Endothelial cell of umbilical vein (primary cell): ENCODE results near the gene SLC44A3. TPM values are rescaled to one million over a fixed set of nuclear protein-coding genes. Genes with fewer than 3 reads are reported as not detected.

Source experiments
- BruUV-seq: library from RNA; stranded (reverse); fragments of 400-500 nt; replicated peaks from 2 replicates; lab custom pipeline; 2021; lab: Mats Ljungman, UMichigan
- CTCF ChIA-PET: fragments of 300-600, 350-600 bp; sonication (Branson Sonifier 250); formaldehyde crosslinking; loops from one replicate; lab custom pipeline; 2021; ENCODE audit warnings: antibody characterized with exemption, inconsistent platforms; lab: Charles Lee
- POLR2A ChIA-PET: fragments of 300-600, 350-600 bp; sonication (Branson Sonifier 250); formaldehyde crosslinking; loops from one replicate; lab custom pipeline; 2021; ENCODE audit warnings: antibody characterized with exemption, inconsistent platforms; lab: Charles Lee
- DNase-seq: peaks from one replicate; pipeline ENCODE4 v3.0.0-alpha.2; 2011; ENCODE audit warnings: low read depth, low spot score
- FAIRE-seq: peaks from 2 replicates; lab custom pipeline; 2011; peaks lifted over from hg19 to GRCh38; lab: Jason Lieb, UNC
- H2AFZ ChIP-seq: 2 replicates; pipeline ENCODE4 v1.6.0; 2012; ENCODE audit warnings: low read depth, low read length, control low read depth, inconsistent platforms
- H3K27ac ChIP-seq: 2 replicates; pipeline ENCODE4 v1.5.1; 2011; ENCODE audit warnings: low read depth, mild to moderate bottlenecking, control low read depth, low read length, moderate library complexity; ENCODE audit not compliant: insufficient read depth
- H3K27me3 ChIP-seq, 2 experiments: 2 replicates each; pipeline versions ENCODE4 v1.6.0 to v1.6.1; 2011; ENCODE audit warnings: low read length in 2 of 2, mixed read lengths in 1 of 2; ENCODE audit not compliant: control insufficient read depth in 2 of 2, insufficient read depth in 2 of 2
- H3K36me3 ChIP-seq, 2 experiments: 2 replicates in 1 of 2; 3 replicates in 1 of 2; pipeline ENCODE4 v1.5.1; 2011; ENCODE audit warnings: low read length in 2 of 2, mild to moderate bottlenecking in 1 of 2, moderate library complexity in 1 of 2; ENCODE audit not compliant: control insufficient read depth in 2 of 2, insufficient read depth in 2 of 2; ENCODE audit errors: extremely low read depth in 1 of 2
- H3K4me1 ChIP-seq: 3 replicates; pipeline ENCODE4 v1.5.1; 2011; ENCODE audit warnings: mild to moderate bottlenecking, low read length; ENCODE audit not compliant: control insufficient read depth, insufficient read depth; ENCODE audit errors: extremely low read depth
- H3K4me2 ChIP-seq: 2 replicates; pipeline ENCODE4 v1.6.1; 2011; ENCODE audit warnings: low read length, control low read depth, mixed read lengths; ENCODE audit not compliant: insufficient read depth
- H3K4me3 ChIP-seq, 3 experiments: fragments of 200-600 bp in 1 of 3; sonication (generic), shearing (Covaris generic) in 1 of 3; replicated peaks in 1 of 3; 2 replicates each; pipeline ENCODE4 v1.5.1; 2011 to 2016; ENCODE audit warnings: control low read depth in 3 of 3, low read length in 3 of 3, mild to moderate bottlenecking in 2 of 3, inconsistent platforms in 1 of 3, low read depth in 1 of 3, moderate library complexity in 1 of 3; ENCODE audit not compliant: insufficient read depth in 1 of 3
- H3K79me2 ChIP-seq: 2 replicates; pipeline ENCODE4 v1.6.0; 2012; ENCODE audit warnings: low read length, inconsistent platforms; ENCODE audit not compliant: control insufficient read depth, insufficient read depth
- H3K9ac ChIP-seq: replicated peaks from 2 replicates; pipeline ENCODE3; 2011; ENCODE audit warnings: low read length, control low read depth; ENCODE audit not compliant: insufficient read depth; ENCODE audit errors: extremely low read depth
- H3K9me1 ChIP-seq: replicated peaks from 3 replicates; pipeline ENCODE4 v1.6.0; 2011; ENCODE audit warnings: mild to moderate bottlenecking, low read length; ENCODE audit not compliant: control insufficient read depth, insufficient read depth; ENCODE audit errors: extremely low read depth
- H3K9me3 ChIP-seq: replicated peaks from 2 replicates; pipeline ENCODE4 v1.5.1; 2012; ENCODE audit warnings: low read length, inconsistent platforms; ENCODE audit not compliant: control insufficient read depth, insufficient read depth
- H4K20me1 ChIP-seq: replicated peaks from 2 replicates; pipeline ENCODE3; 2011; ENCODE audit warnings: mild to moderate bottlenecking, low read length; ENCODE audit not compliant: control insufficient read depth, insufficient read depth; ENCODE audit errors: extremely low read depth
- EZH2 ChIP-seq: IDR thresholded peaks from 2 replicates; pipeline ENCODE4 v1.6.1; 2012; ENCODE audit warnings: borderline replicate concordance, low read depth, mild to moderate bottlenecking, moderate library complexity, low read length, inconsistent platforms; ENCODE audit not compliant: severe bottlenecking
- FOS ChIP-seq: IDR thresholded peaks from 2 replicates; pipeline ENCODE4 v1.6.1; 2011; ENCODE audit warnings: mild to moderate bottlenecking, low read length, moderate library complexity, borderline replicate concordance; ENCODE audit not compliant: insufficient read depth
- GATA2 ChIP-seq: IDR thresholded peaks from 2 replicates; pipeline ENCODE4 v1.7.0; 2011; ENCODE audit warnings: low read depth, mild to moderate bottlenecking, moderate library complexity, mixed read lengths, low read length; ENCODE audit not compliant: insufficient read length, insufficient read depth
- JUN ChIP-seq: IDR thresholded peaks from 2 replicates; pipeline ENCODE4 v1.6.1; 2011; ENCODE audit warnings: borderline replicate concordance, low read depth; ENCODE audit not compliant: insufficient read length, insufficient read depth
- MYC ChIP-seq: IDR thresholded peaks from one replicate; pipeline ENCODE4 v1.6.1; 2011; ENCODE audit warnings: mild to moderate bottlenecking, low read depth, low read length
- POLR2A ChIP-seq: IDR thresholded peaks from 2 replicates; pipeline ENCODE4 v1.6.1; 2012; ENCODE audit warnings: low read depth, mild to moderate bottlenecking, control low read depth, low read length
- POLR2AphosphoS5 ChIP-seq: IDR thresholded peaks from 2 replicates; pipeline ENCODE4 v1.6.1; 2012; ENCODE audit warnings: low read depth, mild to moderate bottlenecking, control low read depth, low read length, moderate library complexity; ENCODE audit not compliant: insufficient read depth
- dilution Hi-C: fragments of 300-500 bp; cut with MboI; formaldehyde crosslinking; loops from one replicate; pipeline ENCODE4 v1.15.0; 2019; ENCODE audit warnings: low sequenced_read_pairs; ENCODE audit not compliant: extremely low pct_ligation_motif_present
- intact Hi-C: fragments of 100-400 bp; cut with micrococcal nuclease; formaldehyde crosslinking; loops from one replicate; pipeline ENCODE4 v1.10.0; 2022
- polyA plus RNA-seq, 4 experiments: library from polyadenylated mRNA; depleted of rRNA in 3 of 4; stranded (reverse) in 3 of 4; unstranded in 1 of 4; fragments of >200 nt; gene quantifications; 2 replicates each; pipeline versions ENCODE4 v1.2.1 to v1.2.3, GENCODE V29; 2011 to 2012; ENCODE audit warnings: missing spikeins in 1 of 4
- total RNA-seq: library from RNA; stranded (reverse); gene quantifications from 2 replicates; pipeline ENCODE4 v1.2.3, GENCODE V29; 2021
- TF ChIP-seq, protein P1 (sequence below), 2 donors: IDR thresholded peaks; 1 replicate in 1 of 2; 2 replicates in 1 of 2; pipeline ENCODE4 v1.5.1; 2011; ENCODE audit warnings: low read length in 2 of 2, mild to moderate bottlenecking in 2 of 2, moderate library complexity in 2 of 2, control low read depth in 1 of 2, inconsistent platforms in 1 of 2, low read depth in 1 of 2; ENCODE audit not compliant: insufficient read depth in 1 of 2; ENCODE audit errors: extremely low read depth in 1 of 2
- TF ChIP-seq, protein P2 (sequence below): IDR thresholded peaks from 2 replicates; pipeline ENCODE4 v1.6.1; 2011; ENCODE audit not compliant: insufficient read depth, insufficient read length

The SLC44A3 gene
- total and polyA plus RNA-seq, 2 donors (not counting 3 experiments of a cell fraction or from before 2014, with no cell fraction given), result 0.29 to 0.42 TPM

DNA sequence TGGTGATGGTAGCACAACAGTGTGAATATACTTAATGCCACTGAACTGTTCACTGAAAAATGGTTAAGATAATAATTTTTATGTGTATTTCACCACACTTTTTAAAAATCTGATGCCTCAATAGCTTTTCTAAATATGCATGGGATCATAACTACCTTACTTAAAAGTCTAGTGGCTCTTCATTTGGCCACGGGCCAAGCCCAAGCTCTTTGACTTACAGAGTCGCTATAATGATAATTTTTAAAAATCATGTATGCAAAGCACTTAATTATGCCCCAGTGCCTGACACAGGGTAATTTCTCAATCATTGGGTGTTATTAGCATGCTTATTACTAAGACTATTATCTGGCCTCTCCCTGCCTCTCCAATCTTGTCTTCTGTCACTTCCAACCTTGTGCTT lies 114.4 kb downstream of the SLC44A3 start:
- Histone ChIP-seq H3K79me2 (no peaks in the 10 kb centered on the region), H3K27me3 (no peaks in the 10 kb centered on the region), H4K20me1 (no peaks in the 10 kb centered on the region), H3K36me3 (no peaks in the 10 kb centered on the region), H3K4me1 (peaks cover 36% of the 10 kb centered on the region), H3K9ac (no peak overlapping the region), H3K9me3 (no peaks in the 10 kb centered on the region), H3K27ac (no peak overlapping the region), H3K9me1 (no peaks in the 10 kb centered on the region), H3K4me2 (no peak overlapping the region), H2AFZ (no peak overlapping the region), H3K4me3 (no peak overlapping the region)
- no TSS peak for BruUV-seq
- dilution Hi-C loops, result no loop called here
- FAIRE-seq, result no peak
- DNase-seq, result no peak
- ChIA-PET POLR2A (no interaction called here), CTCF (interaction anchor here (4.0 kb wide), 1 partner anchor 107 kb away, joined by 35 read pairs; no protein-coding TSS in a partner anchor)
- intact Hi-C loops, result no loop called here
- TF ChIP-seq POLR2AphosphoS5, result no peak
- TF ChIP-seq, protein P1, sequence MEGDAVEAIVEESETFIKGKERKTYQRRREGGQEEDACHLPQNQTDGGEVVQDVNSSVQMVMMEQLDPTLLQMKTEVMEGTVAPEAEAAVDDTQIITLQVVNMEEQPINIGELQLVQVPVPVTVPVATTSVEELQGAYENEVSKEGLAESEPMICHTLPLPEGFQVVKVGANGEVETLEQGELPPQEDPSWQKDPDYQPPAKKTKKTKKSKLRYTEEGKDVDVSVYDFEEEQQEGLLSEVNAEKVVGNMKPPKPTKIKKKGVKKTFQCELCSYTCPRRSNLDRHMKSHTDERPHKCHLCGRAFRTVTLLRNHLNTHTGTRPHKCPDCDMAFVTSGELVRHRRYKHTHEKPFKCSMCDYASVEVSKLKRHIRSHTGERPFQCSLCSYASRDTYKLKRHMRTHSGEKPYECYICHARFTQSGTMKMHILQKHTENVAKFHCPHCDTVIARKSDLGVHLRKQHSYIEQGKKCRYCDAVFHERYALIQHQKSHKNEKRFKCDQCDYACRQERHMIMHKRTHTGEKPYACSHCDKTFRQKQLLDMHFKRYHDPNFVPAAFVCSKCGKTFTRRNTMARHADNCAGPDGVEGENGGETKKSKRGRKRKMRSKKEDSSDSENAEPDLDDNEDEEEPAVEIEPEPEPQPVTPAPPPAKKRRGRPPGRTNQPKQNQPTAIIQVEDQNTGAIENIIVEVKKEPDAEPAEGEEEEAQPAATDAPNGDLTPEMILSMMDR (IDR thresholded peaks at IDR 0.05; ENCODE audit: extremely low read depth in 1 of 2, insufficient read depth in 1 of 2, low read depth in 1 of 2, low read length in 2 of 2), result no peak
- no peak for TF ChIP-seq FOS

- peak overlapping the region; percentile 89 for H3K4me2 ChIP-seq
- no peak overlapping the region for H2AFZ ChIP-seq
- no peaks in the 10 kb centered on the region for H3K9me3 ChIP-seq
- no peak overlapping the region for H3K9ac ChIP-seq
- intact Hi-C loops, result loop anchor here (1.0 kb wide), 1 partner anchor 8 kb away; the partner anchor contains the start of gene CNN3
- ChIA-PET CTCF (interaction anchor here (1.1 to 4.0 kb wide), 6 partner anchors 10 to 108 kb away, joined by 4 to 35 read pairs (median 7); no protein-coding TSS in a partner anchor), POLR2A (no interaction called here)
- H3K27ac ChIP-seq, result no peak overlapping the region
- no peak for TF ChIP-seq FOS
- TF ChIP-seq EZH2, result no peak
- TF ChIP-seq, protein P1 (IDR thresholded peaks at IDR 0.05; ENCODE audit: extremely low read depth in 1 of 2, insufficient read depth in 1 of 2, low read depth in 1 of 2, low read length in 2 of 2), result no peak
- TF ChIP-seq GATA2, result no peak
- no peak for TF ChIP-seq POLR2A
- TF ChIP-seq JUN, result no peak
- no peak for TF ChIP-seq MYC
- TF ChIP-seq, protein P2, sequence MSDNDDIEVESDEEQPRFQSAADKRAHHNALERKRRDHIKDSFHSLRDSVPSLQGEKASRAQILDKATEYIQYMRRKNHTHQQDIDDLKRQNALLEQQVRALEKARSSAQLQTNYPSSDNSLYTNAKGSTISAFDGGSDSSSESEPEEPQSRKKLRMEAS, result no peak
- TF ChIP-seq POLR2AphosphoS5, result no peak
- FAIRE-seq (no peak), DNase-seq (no peak)
- H3K36me3 ChIP-seq, result no peaks in the 10 kb centered on the region
- H3K4me1 ChIP-seq, result peaks cover 35% of the 10 kb centered on the region
- H4K20me1 ChIP-seq, result no peaks in the 10 kb centered on the region
- BruUV-seq, result no TSS peak
- no peaks in the 10 kb centered on the region for H3K27me3 ChIP-seq
- no peaks in the 10 kb centered on the region for H3K79me2 ChIP-seq
- no peak overlapping the region for H3K4me3 ChIP-seq
- H3K9me1 ChIP-seq, result no peaks in the 10 kb centered on the region
- dilution Hi-C loops, result no loop called here
Measured at GRCh38 chr1:94935034-94935433, 114.9 kb downstream of the SLC44A3 start.
